Tracheal epithelial cell (primary cell): ENCODE results near the gene ATG4A. TPM values are rescaled to one million over a fixed set of nuclear protein-coding genes. Genes with fewer than 3 reads are reported as not detected.

Experiments
- total RNA-seq: library from RNA; depleted of rRNA; stranded (reverse); fragments of >200 nt; gene quantifications from 2 replicates; pipeline ENCODE4 v1.2.1, GENCODE V29; 2014

The ATG4A gene, protein sequence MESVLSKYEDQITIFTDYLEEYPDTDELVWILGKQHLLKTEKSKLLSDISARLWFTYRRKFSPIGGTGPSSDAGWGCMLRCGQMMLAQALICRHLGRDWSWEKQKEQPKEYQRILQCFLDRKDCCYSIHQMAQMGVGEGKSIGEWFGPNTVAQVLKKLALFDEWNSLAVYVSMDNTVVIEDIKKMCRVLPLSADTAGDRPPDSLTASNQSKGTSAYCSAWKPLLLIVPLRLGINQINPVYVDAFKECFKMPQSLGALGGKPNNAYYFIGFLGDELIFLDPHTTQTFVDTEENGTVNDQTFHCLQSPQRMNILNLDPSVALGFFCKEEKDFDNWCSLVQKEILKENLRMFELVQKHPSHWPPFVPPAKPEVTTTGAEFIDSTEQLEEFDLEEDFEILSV
- total RNA-seq: 15.1 and 17.8 TPM in 2 replicates

DNA sequence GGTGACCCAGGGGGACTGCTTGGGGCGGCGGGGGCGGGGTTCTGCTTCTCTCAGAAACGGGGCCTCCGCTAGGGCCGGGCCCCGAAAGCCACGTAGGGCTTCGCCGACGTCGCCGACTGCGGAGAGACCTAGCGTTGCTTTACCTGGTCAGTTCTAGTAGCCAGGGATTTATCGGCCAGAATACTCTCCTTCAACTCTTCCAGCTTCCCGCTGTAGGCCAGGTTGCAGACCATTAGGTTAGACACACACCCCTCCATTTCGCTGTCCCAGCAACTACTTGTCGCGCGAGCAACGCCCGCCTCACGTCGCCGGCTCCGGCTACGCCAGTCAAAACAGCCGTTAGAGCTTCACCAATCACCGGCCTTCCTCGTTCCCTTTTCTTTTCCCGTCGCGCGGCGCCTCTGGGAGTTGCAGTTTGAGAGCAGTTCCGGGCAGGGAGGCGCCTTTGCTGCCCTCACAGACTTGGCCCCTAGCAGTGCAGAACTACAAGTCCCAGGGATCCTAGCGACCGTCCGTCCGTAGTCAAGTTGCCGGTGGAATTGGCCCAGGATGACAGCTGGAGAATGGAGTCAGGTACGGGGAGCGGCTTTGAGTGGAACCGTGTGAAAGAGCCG, at the start of gene ATG4A, which contains the start of gene PSMD10:
Gene ATG4A, plus strand, starts transcription at position 515 of the 614 bp plus-strand sequence. Its CDS starts 49 bp downstream, at position 564.
Gene PSMD10, minus strand, starts transcription at position 279 of the 614 bp plus-strand sequence. Its CDS starts 22 bp downstream, at position 257.

DNA sequence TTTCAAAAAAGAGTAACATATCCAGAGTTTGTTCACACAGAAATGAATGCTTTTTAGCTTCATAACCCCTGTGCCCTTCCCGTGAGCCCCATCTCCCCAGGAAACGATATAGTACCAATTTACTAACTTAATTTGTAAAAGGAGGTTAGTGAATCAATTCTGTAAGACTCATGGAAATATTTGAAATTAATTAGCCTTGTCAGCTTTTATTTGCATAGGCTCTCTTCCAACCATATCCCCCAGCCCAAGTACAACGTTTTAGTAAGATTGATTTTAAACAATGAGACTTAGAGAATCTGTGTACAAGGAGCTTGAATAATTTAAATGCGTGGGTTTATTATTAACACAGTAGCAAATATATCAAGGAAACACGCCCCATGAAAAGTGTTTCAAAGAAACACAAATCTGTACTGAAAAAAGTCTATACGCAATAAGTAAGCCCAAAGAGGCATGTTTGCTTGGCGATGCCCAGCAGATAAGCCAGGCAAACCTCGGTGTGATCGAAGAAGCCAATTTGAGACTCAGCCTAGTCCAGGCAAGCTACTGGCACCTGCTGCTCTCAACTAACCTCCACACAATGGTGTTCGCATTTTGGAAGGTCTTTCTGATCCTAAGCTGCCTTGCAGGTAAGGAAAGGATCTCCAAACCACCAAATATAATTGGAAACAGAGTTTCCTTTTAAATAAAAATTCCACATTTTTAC, 46.9 kb upstream of the ATG4A start, which contains the start of gene VSIG1:
Gene VSIG1, plus strand, starts transcription at position 512 of the 703 bp plus-strand sequence. Its CDS starts 66 bp downstream, at position 578.

Other genes starting within 250 kb of the ATG4A start
- gene TEX13B, start 109.4 kb upstream of the ATG4A start, total RNA-seq: not detected in 2 replicates
- 0.24 and 1.3 TPM in 2 replicates for gene VSIG1, start 46.7 kb upstream of the ATG4A start, total RNA-seq
- gene PSMD10, start 236 bp upstream of the ATG4A start, total RNA-seq: 80.6 and 88.9 TPM in 2 replicates